Hepatocyte (in vitro differentiated cells): ENCODE data around the gene ABR.

Experiments
- EZH2 ChIP-seq: fragments of 200-600 bp; sonication (generic); IDR thresholded peaks from 2 replicates; pipeline ENCODE4 v1.6.1; 2016; ENCODE audit warnings: antibody characterized with exemption, mild to moderate bottlenecking, borderline replicate concordance
- EZH2phosphoT487 ChIP-seq: fragments of 200-600 bp; sonication (generic); IDR thresholded peaks from one replicate; pipeline ENCODE4 v1.6.1; 2018; ENCODE audit warnings: antibody characterized with exemption, mild to moderate bottlenecking, low read depth, moderate library complexity; ENCODE audit not compliant: unreplicated experiment, severe bottlenecking
- TF ChIP-seq, protein P1 (sequence below): fragments of 200-600 bp; sonication (generic); IDR thresholded peaks from 2 replicates; pipeline ENCODE4 v1.5.1; 2016; ENCODE audit warnings: antibody characterized with exemption, mild to moderate bottlenecking; ENCODE audit not compliant: poor library complexity

DNA sequence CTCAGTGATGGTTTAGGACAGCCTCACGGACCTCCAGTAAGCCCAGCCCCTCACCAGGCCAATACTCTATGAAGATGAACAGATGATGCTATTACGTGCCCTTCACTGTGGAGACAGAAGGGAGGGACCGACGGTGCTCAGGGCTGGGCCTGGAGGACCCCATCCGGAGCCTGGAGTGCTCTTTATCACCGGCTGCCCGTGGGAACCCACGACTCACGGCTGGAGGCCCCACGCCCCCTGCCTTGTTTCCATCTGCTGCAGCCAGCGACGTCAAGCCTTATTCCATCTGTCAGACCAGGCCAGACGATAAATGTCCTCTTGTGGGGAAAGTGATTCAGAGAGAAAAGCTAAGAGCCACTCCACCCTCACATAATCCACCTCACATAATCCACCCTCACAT is 186.8 kb downstream of the ABR start:
- TF ChIP-seq EZH2 (no peak), EZH2phosphoT487 (no peak)
- TF ChIP-seq, protein P1, sequence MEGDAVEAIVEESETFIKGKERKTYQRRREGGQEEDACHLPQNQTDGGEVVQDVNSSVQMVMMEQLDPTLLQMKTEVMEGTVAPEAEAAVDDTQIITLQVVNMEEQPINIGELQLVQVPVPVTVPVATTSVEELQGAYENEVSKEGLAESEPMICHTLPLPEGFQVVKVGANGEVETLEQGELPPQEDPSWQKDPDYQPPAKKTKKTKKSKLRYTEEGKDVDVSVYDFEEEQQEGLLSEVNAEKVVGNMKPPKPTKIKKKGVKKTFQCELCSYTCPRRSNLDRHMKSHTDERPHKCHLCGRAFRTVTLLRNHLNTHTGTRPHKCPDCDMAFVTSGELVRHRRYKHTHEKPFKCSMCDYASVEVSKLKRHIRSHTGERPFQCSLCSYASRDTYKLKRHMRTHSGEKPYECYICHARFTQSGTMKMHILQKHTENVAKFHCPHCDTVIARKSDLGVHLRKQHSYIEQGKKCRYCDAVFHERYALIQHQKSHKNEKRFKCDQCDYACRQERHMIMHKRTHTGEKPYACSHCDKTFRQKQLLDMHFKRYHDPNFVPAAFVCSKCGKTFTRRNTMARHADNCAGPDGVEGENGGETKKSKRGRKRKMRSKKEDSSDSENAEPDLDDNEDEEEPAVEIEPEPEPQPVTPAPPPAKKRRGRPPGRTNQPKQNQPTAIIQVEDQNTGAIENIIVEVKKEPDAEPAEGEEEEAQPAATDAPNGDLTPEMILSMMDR = no peak
